SU-DHL-6 (cell line): ENCODE data around the gene KIF5C.

Experiments used
- H2AFZ ChIP-seq: fragments of 200-600 bp; sonication (generic); 2 replicates; pipeline ENCODE4 v1.6.1; 2014; ENCODE audit warnings: low read depth, mild to moderate bottlenecking, moderate library complexity, mixed read lengths, antibody characterized with exemption, low read length; ENCODE audit not compliant: severe bottlenecking
- H3F3A ChIP-seq: fragments of 200-600 bp; shearing (Covaris generic); 2 replicates; pipeline ENCODE4 v1.6.0; 2016; ENCODE audit warnings: antibody characterized with exemption, mild to moderate bottlenecking; ENCODE audit not compliant: insufficient read depth
- H3K27ac ChIP-seq: fragments of 200-600 bp; sonication (generic); 2 replicates; pipeline ENCODE4 v1.5.1; 2016; ENCODE audit warnings: low read depth, mild to moderate bottlenecking, low read length, moderate library complexity, mixed read lengths
- H3K27me3 ChIP-seq: fragments of 200-600 bp; sonication (generic), shearing (Covaris generic); 2 replicates; pipeline ENCODE4 v1.6.0; 2014; ENCODE audit warnings: mild to moderate bottlenecking, low read length
- H3K36me3 ChIP-seq: fragments of 200-600 bp; sonication (generic); 2 replicates; pipeline ENCODE4 v1.6.1; 2014; ENCODE audit warnings: mild to moderate bottlenecking, low read length, mixed read lengths
- H3K4me2 ChIP-seq: fragments of 300-600, 200-600 bp; shearing (Covaris generic), sonication (generic); 2 replicates; pipeline ENCODE4 v1.6.0; 2014; ENCODE audit warnings: low read length, low read depth, mild to moderate bottlenecking; ENCODE audit not compliant: poor library complexity, severe bottlenecking
- H3K4me3 ChIP-seq: fragments of 200-600 bp; sonication (generic); 2 replicates; pipeline ENCODE4 v1.5.1; 2014; ENCODE audit warnings: antibody characterized with exemption, low read length, mild to moderate bottlenecking, mixed read lengths; ENCODE audit not compliant: insufficient read depth, poor library complexity, severe bottlenecking
- H3K79me2 ChIP-seq: fragments of 200-600 bp; sonication (generic); 2 replicates; pipeline ENCODE4 v1.6.1; 2014; ENCODE audit warnings: mild to moderate bottlenecking, low read length, moderate library complexity; ENCODE audit not compliant: insufficient read depth
- H3K9ac ChIP-seq: fragments of 200-600 bp; sonication (generic); 2 replicates; pipeline ENCODE4 v1.7.0; 2014; ENCODE audit warnings: mild to moderate bottlenecking, low read length
- H3K9me2 ChIP-seq: fragments of 200-600 bp; sonication (generic); replicated peaks from 2 replicates; pipeline ENCODE4 v1.6.1; 2014; ENCODE audit warnings: low read length; ENCODE audit not compliant: insufficient read depth
- H3K9me3 ChIP-seq: fragments of 200-600 bp; sonication (generic); 2 replicates; pipeline ENCODE4 v1.6.1; 2014; ENCODE audit warnings: low read length, mixed read lengths; ENCODE audit not compliant: insufficient read depth
- H4K20me1 ChIP-seq: fragments of 200-600 bp; sonication (generic); 2 replicates; pipeline ENCODE4 v1.6.1; 2014; ENCODE audit warnings: low read depth, mild to moderate bottlenecking, antibody characterized with exemption, low read length, moderate library complexity, mixed read lengths
- EZH2phosphoT487 ChIP-seq: fragments of 200-600 bp; sonication (generic), shearing (Covaris generic); conservative IDR thresholded peaks from 2 replicates; pipeline ENCODE4 v1.6.1; 2018; ENCODE audit warnings: mild to moderate bottlenecking, antibody characterized with exemption, low read length, moderate library complexity, mixed read lengths
- TF ChIP-seq, protein P1 (sequence below): fragments of 200-600 bp; sonication (generic); IDR thresholded peaks from one replicate; pipeline ENCODE4 v1.5.1; 2017; ENCODE audit warnings: antibody characterized with exemption, mild to moderate bottlenecking, low read length, moderate library complexity; ENCODE audit not compliant: insufficient read depth, poor library complexity, severe bottlenecking

KIF5C gene

DNA sequence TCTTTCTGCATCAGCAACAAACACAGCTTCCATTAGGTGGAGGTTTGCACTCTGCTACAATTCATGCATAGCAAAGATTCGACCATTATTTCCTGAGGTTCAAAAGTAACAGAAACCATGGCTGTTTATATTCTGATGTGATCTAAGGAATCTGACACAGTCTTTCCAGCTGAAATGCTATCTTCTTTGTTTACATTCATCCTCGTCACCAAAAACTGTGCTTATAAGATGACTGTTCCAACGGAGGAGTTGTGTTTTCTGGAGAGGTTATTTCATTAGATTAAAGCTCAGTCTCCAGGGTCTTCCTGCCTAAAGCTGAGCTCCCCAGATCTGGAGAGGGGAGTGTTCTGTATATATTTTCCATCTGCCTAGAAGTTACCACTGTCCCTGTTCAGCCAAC lies 118.3 kb downstream of the KIF5C start:
- no peaks in the 10 kb centered on the region for H3K79me2 ChIP-seq
- H3K9me3 ChIP-seq, result no peaks in the 10 kb centered on the region
- no peak overlapping the region for H3K4me2 ChIP-seq
- H3F3A ChIP-seq, result no peaks in the 10 kb centered on the region
- H3K27ac ChIP-seq, result no peak overlapping the region
- no peak overlapping the region for H2AFZ ChIP-seq
- no peaks in the 10 kb centered on the region for H3K9me2 ChIP-seq
- no peak overlapping the region for H3K9ac ChIP-seq
- H3K36me3 ChIP-seq, result no peaks in the 10 kb centered on the region
- no peak overlapping the region for H3K4me3 ChIP-seq
- TF ChIP-seq, protein P1, sequence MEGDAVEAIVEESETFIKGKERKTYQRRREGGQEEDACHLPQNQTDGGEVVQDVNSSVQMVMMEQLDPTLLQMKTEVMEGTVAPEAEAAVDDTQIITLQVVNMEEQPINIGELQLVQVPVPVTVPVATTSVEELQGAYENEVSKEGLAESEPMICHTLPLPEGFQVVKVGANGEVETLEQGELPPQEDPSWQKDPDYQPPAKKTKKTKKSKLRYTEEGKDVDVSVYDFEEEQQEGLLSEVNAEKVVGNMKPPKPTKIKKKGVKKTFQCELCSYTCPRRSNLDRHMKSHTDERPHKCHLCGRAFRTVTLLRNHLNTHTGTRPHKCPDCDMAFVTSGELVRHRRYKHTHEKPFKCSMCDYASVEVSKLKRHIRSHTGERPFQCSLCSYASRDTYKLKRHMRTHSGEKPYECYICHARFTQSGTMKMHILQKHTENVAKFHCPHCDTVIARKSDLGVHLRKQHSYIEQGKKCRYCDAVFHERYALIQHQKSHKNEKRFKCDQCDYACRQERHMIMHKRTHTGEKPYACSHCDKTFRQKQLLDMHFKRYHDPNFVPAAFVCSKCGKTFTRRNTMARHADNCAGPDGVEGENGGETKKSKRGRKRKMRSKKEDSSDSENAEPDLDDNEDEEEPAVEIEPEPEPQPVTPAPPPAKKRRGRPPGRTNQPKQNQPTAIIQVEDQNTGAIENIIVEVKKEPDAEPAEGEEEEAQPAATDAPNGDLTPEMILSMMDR, result no peak
- TF ChIP-seq EZH2phosphoT487, result no peak
- no peaks in the 10 kb centered on the region for H4K20me1 ChIP-seq
- H3K27me3 ChIP-seq, result no peaks in the 10 kb centered on the region

DNA sequence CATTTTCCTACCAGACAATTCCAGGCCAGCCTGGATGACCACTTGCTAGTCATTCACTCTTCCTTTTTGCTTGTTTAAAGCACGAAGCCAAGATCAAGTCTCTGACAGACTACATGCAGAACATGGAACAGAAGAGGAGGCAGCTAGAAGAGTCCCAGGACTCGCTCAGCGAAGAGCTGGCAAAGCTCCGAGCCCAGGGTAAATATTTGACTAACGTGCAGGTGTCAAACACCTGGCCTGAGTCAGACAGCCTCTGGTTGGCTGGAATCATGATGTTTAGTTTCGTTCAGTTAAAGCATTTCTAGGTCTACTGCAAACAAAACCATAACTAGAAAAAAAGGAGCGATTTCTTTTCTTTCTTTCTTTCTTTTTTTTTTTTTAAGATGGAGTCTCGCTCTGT lies 119.3 kb downstream of the KIF5C start:
- Histone ChIP-seq H3F3A (no peaks in the 10 kb centered on the region), H3K4me3 (no peak overlapping the region), H3K27me3 (no peaks in the 10 kb centered on the region), H3K36me3 (no peaks in the 10 kb centered on the region), H4K20me1 (no peaks in the 10 kb centered on the region), H3K9me2 (no peaks in the 10 kb centered on the region), H3K4me2 (no peak overlapping the region), H3K9ac (no peak overlapping the region), H3K27ac (no peak overlapping the region), H2AFZ (no peak overlapping the region), H3K9me3 (no peaks in the 10 kb centered on the region), H3K79me2 (no peaks in the 10 kb centered on the region)
- TF ChIP-seq, protein P1, result no peak

DNA sequence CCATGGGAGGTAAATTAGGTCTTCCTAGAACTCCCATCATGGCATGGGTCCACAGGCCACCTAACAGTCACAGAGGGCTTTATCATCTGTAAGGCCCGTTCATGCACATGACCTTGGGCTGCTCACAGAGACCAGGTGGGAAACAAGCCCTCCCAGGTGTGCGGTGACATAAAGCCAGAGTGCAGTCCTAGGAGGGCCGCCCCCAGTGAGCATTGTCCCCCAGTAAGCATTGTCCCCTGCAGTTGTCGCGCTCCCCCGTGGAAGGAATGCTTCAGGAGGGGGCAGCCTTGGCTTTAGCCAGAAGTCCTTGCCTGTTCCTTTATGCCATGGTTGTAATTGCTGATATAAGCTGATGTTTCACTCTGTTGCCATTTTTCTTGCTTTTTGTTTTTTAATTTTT lies 121.8 kb downstream of the KIF5C start:
- Histone ChIP-seq H3K27ac (no peak overlapping the region), H4K20me1 (no peaks in the 10 kb centered on the region), H3F3A (no peaks in the 10 kb centered on the region), H3K79me2 (no peaks in the 10 kb centered on the region), H3K9me2 (no peaks in the 10 kb centered on the region), H3K27me3 (no peaks in the 10 kb centered on the region), H3K4me3 (no peak overlapping the region), H3K4me2 (no peak overlapping the region), H3K9me3 (no peaks in the 10 kb centered on the region), H2AFZ (no peak overlapping the region), H3K36me3 (no peaks in the 10 kb centered on the region), H3K9ac (no peak overlapping the region)
- TF ChIP-seq, protein P1, result no peak
- no peak for TF ChIP-seq EZH2phosphoT487
